B cell (primary cell): ENCODE measurements around the gene NR6A1.

Experiments used
- EZH2 ChIP-seq: IDR thresholded peaks from 2 replicates; pipeline ENCODE4 v1.6.1; 2012; ENCODE audit warnings: borderline replicate concordance, low read depth, mild to moderate bottlenecking, moderate library complexity, low read length; ENCODE audit not compliant: insufficient read depth, poor library complexity, severe bottlenecking
- TF ChIP-seq, protein P1 (sequence below): fragments of 200-600 bp; IDR thresholded peaks from one replicate; pipeline ENCODE4 v1.8.0; 2022; ENCODE audit warnings: antibody characterized with exemption, mild to moderate bottlenecking

- TF ChIP-seq, protein P1, sequence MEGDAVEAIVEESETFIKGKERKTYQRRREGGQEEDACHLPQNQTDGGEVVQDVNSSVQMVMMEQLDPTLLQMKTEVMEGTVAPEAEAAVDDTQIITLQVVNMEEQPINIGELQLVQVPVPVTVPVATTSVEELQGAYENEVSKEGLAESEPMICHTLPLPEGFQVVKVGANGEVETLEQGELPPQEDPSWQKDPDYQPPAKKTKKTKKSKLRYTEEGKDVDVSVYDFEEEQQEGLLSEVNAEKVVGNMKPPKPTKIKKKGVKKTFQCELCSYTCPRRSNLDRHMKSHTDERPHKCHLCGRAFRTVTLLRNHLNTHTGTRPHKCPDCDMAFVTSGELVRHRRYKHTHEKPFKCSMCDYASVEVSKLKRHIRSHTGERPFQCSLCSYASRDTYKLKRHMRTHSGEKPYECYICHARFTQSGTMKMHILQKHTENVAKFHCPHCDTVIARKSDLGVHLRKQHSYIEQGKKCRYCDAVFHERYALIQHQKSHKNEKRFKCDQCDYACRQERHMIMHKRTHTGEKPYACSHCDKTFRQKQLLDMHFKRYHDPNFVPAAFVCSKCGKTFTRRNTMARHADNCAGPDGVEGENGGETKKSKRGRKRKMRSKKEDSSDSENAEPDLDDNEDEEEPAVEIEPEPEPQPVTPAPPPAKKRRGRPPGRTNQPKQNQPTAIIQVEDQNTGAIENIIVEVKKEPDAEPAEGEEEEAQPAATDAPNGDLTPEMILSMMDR: no peak
- TF ChIP-seq EZH2: no peak
These were observed 201.2 kb downstream of the NR6A1 start for GRCh38 chr9:124569942-124570341.
